GM21723 (cell line): ENCODE data around the gene C10orf90.

Experiments
- ATAC-seq: cut with Tn5 transposase; IDR thresholded peaks from one replicate; pipeline ENCODE4 v1.9.1; 2021; ENCODE audit warnings: mild to moderate bottlenecking, moderate library complexity; ENCODE audit not compliant: unreplicated experiment

Gene C10orf90

GRCh38 chr10:126637501-126637900 lies 33.0 kb downstream of the C10orf90 start:
- ATAC-seq: no peak

- ATAC-seq: no peak
These were observed 35.6 kb downstream of the C10orf90 start for GRCh38 chr10:126634911-126635310.

- no peak for ATAC-seq
These were observed 36.1 kb downstream of the C10orf90 start for GRCh38 chr10:126634347-126634746.

DNA sequence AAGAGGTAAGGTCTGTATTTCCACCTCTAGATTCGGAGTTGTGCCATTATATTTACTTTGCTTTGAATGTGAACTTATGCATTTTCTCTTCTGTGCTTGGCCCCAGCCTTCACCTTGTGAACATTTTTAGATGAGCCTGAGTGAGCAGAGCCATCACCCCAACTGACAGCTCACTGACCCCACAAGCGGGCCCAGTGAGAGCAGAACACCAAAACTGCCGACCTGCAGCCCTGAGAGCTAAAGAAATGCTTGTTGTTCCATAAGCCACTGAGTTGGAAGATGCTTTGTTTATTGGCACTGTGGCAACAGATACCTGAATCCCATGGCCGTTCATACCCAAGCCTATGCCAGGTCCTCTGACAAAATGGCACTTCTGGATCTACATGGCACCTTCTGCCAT lies 37.8 kb downstream of the C10orf90 start:
- no peak for ATAC-seq

- no peak for ATAC-seq
These were observed 40.4 kb downstream of the C10orf90 start for GRCh38 chr10:126629925-126630624.

DNA sequence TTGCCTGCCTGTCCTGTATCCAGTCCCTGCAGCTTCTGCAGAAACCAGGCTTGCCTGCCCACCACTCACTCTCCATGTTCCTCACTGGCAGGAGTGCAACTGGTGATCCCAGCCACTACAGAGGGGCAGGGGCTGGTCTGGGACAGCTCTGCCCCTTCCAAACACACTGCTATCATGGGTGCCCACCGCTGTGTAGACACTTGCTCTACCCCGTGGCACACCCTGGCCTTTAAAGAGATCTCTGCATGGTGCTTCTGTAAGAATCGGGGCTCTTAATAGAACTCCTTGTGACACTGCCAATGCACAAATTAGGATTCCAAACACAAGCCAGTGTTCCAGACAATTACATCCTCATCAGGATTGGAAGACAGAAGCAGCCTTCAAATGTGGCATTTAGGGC lies 41.7 kb downstream of the C10orf90 start:
- ATAC-seq: no peak

DNA sequence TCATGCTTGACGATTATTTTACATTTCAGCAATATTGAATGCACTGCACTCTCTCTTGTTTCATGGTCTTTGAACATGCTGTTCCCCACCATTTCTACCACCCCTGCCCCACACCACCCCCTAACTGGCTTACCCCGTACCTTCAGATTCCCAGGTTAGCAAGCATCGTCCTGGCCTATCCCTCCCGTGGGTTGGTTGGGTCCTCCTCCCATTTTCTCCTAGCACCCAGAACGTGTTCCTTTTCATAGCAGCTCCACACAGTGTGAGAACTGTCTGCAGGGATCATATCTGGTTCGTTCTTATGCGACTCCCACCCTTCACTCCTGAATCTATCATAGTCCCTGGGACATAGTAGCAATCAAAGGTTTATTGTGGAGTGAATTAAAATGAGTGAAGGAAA lies 48.6 kb downstream of the C10orf90 start:
- ATAC-seq: no peak

DNA sequence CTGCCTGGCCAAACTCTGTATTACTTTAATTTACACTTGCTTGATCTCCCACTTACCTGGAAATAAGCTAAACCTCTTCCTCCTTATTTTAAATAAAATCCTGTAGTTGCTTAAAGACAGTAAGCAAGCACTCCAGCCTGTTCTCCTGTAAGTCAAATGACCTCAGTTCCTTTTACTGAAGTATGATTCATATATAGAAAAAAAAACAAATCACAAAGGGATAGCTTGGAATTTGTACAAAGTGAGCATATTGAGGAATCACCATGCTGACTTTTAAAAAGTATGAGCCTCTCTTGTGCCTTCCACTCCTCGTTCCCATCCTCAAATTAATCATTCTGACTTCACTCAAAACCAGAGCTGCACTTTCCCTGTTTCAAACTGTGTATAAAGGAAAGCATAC lies 52.0 kb downstream of the C10orf90 start:
- ATAC-seq: no peak

DNA sequence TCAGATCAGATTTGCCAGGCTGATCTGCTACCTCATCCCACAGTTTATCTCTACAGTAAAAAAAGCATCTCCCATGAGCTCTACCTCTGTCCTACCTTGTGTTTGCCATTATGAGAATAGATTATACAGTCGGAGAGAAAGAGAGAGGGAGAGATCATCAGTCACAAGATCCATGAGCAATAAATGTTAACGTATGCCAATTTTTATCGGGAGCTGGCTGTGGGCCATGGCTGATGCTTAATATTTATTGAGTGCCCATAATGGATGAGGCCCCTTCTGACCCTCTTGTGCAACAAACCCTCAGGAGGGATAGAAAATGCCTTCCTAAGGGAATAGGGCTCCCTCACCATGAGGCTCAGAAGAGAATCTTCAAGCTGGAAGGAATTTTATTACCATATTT lies 52.8 kb downstream of the C10orf90 start:
- no peak for ATAC-seq

DNA sequence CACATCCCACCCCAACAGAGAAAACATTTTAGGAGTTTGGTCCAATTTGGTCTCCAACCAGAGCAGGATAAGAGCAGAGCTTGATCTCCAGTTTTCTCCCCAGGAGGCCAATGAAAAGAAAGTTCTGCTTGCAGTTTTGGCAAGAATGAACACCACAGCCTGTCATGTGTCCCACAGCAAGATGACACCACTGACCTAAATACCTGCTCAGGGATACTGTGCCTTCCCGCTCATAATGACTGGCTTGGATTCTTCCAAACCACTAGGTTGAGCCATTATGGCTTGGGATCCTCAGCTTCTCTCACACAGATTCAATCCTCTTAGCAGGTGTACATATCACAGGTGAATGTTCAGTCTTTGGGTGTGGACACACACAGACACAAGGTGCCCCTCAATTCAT lies 53.3 kb downstream of the C10orf90 start:
- no peak for ATAC-seq

- ATAC-seq: no peak
These were observed 53.8 kb downstream of the C10orf90 start for GRCh38 chr10:126616737-126617136.

GRCh38 chr10:126611303-126611702 lies 59.2 kb downstream of the C10orf90 start:
- ATAC-seq: no peak

- ATAC-seq: no peak
These were observed 60.9 kb downstream of the C10orf90 start for GRCh38 chr10:126609566-126609965.

- ATAC-seq: no peak
These were observed 70.4 kb downstream of the C10orf90 start for GRCh38 chr10:126599949-126600682.

DNA sequence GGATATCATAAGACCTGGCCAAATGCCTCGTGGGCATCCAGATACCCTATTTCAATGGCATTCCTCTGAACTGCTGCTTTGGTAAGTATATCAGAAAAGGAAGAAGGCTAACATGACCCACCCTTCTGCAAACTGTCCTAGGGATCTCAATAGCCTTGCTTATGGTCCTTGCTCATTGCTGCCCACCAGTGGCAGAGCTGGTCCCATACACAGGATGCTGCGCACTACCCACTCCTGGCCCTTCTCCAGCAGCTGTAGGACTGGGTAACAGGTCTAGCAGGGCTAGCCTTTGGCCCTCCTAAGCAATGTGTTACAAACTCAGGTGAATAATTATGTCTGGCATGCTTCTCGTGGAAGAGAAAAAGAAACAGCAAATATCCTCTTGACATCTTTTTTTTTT lies 72.5 kb downstream of the C10orf90 start:
- no peak for ATAC-seq

DNA sequence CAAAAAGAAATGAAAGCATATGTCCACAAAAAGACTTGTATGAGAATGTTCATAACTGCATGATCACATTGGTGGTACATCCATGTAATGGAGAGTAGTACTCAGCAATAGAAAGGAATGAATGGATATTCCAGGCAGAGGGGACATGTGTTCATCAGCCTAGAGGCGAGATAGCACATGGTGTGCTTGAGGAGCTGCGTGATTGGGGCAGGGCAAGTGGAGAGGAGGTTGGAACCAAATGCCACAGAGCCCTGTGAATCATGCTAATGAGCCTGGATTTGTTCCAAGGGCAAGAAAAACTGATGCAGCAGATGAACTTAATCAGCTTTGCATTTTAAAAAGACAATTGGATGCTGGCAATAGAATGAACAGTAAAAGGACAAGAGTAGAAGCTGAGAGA lies 73.3 kb downstream of the C10orf90 start:
- no peak for ATAC-seq

GRCh38 chr10:126596472-126597016 lies 73.9 kb downstream of the C10orf90 start:
- ATAC-seq: no peak

- no peak for ATAC-seq
These were observed 75.3 kb downstream of the C10orf90 start for GRCh38 chr10:126595160-126595559.

- ATAC-seq: no peak
These were observed 76.4 kb downstream of the C10orf90 start for GRCh38 chr10:126593968-126594701.

DNA sequence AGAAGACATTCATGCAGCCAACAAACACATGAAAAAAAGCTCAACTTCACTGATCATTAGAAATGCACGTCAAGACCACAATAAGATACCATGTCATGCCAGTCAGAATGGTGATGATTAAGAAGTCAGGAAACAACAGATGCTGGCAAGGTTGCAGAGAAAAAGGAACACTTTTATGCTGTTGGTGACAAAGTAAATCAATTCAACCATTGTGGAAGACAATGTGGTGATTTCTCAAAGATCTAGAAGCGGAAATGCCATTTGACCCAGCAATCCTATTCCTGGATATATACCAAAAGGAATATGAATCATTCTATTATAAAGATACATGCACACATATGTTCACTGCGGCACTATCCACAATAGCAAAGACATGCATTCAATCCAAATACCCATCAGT lies 77.6 kb downstream of the C10orf90 start:
- ATAC-seq: no peak

- no peak for ATAC-seq
These were observed 82.5 kb downstream of the C10orf90 start for GRCh38 chr10:126588024-126588423.

GRCh38 chr10:126586878-126587277 lies 83.6 kb downstream of the C10orf90 start:
- ATAC-seq: no peak
